NCI-H2081 treated with DMSO at 0.1 percent for 48 hours (cell line): ENCODE measurements around the gene NUPR2.
"Not testable (repeated sequence)": the region's sequence is repeated elsewhere in the genome, so short reads cannot be mapped to it uniquely, and the experiment has no call there.

Source experiments
- DNase-seq: peaks from one replicate; lab custom pipeline; 2025; lab: John Stamatoyannopoulos, UW

Gene NUPR2

GRCh38 chr7:56086761-56087160 is 29.5 kb downstream of the NUPR2 start:
- no peak for DNase-seq

- no peak for DNase-seq
Observed at GRCh38 chr7:56083150-56083785, 32.9 kb downstream of the NUPR2 start.

GRCh38 chr7:56081626-56082340 is 34.4 kb downstream of the NUPR2 start:
- DNase-seq = no peak

GRCh38 chr7:56080726-56081435 is 35.3 kb downstream of the NUPR2 start:
- not testable (repeated sequence) for DNase-seq

GRCh38 chr7:56079450-56080185 is 36.6 kb downstream of the NUPR2 start:
- peak; percentile 80 for DNase-seq

GRCh38 chr7:56078196-56078595 is 38.0 kb downstream of the NUPR2 start:
- no peak for DNase-seq

GRCh38 chr7:56077681-56078080 is 38.5 kb downstream of the NUPR2 start:
- DNase-seq = no peak

- DNase-seq = peak; percentile 66
Observed at GRCh38 chr7:56074371-56074791, 41.8 kb downstream of the NUPR2 start.

GRCh38 chr7:56066376-56066775 is 49.8 kb downstream of the NUPR2 start:
- not testable (repeated sequence) for DNase-seq
